Motor neuron (in vitro differentiated cells): ENCODE data around the gene CTNNA3. TPM values are rescaled to one million over a fixed set of nuclear protein-coding genes. Genes with fewer than 3 reads are reported as not detected.

Source experiments
- ATAC-seq, 8 experiments: fragments of 200-7000 bp; cut with Tn5 transposase; replicated peaks in 6 of 8; 2 replicates each; pipeline ENCODE4 v1.8.0; 2021; ENCODE audit warnings: mild to moderate bottlenecking in 8 of 8, moderate library complexity in 8 of 8
- H3K27ac ChIP-seq, 2 donors: fragments of 250-450 bp; sonication (Bioruptor Pico); 2 replicates each; pipeline ENCODE4 v1.9.0; 2021; ENCODE audit warnings: antibody characterized with exemption in 2 of 2, mild to moderate bottlenecking in 2 of 2, moderate library complexity in 1 of 2
- H3K4me1 ChIP-seq, 2 donors: fragments of 250-450 bp; sonication (Bioruptor Pico); replicated peaks in 1 of 2; 2 replicates each; pipeline ENCODE4 v1.6.1; 2021; ENCODE audit warnings: antibody characterized with exemption in 2 of 2, mild to moderate bottlenecking in 2 of 2, moderate library complexity in 1 of 2
- H3K4me3 ChIP-seq, 5 donors: fragments of 250-450 bp; sonication (Bioruptor Pico); 2 replicates each; pipeline ENCODE4 v1.9.0; 2021; ENCODE audit warnings: antibody characterized with exemption in 5 of 5, mild to moderate bottlenecking in 5 of 5, moderate library complexity in 4 of 5
- WGBS, 10 experiments: fragments of 450-650 bp; shearing (Covaris generic); methylation state at CpG; one replicate each; pipeline ENCODE4 v1.0.0; 2022; 5-methylcytosine and 5-hydroxymethylcytosine counted together
- in situ Hi-C, 9 experiments: fragments of 400-800 bp; cut with MboI; loops; one replicate each; pipeline ENCODE4 v1.15.0; 2021; ENCODE audit warnings: low sequenced_read_pairs in 9 of 9, low pct_unique_long_range_greater_than_20kb in 2 of 9; ENCODE audit not compliant: unreplicated experiment in 9 of 9
- total RNA-seq, 8 experiments: library from RNA; unstranded; fragments of 300-600 nt; gene quantifications; 2 replicates each; pipeline versions ENCODE4 v1.2.3 to v1.2.4, GENCODE V29; 2022

The CTNNA3 gene
- total RNA-seq, 8 experiments from 2014 or later, result 0.05 to 4.6 (median 0.48) TPM

DNA sequence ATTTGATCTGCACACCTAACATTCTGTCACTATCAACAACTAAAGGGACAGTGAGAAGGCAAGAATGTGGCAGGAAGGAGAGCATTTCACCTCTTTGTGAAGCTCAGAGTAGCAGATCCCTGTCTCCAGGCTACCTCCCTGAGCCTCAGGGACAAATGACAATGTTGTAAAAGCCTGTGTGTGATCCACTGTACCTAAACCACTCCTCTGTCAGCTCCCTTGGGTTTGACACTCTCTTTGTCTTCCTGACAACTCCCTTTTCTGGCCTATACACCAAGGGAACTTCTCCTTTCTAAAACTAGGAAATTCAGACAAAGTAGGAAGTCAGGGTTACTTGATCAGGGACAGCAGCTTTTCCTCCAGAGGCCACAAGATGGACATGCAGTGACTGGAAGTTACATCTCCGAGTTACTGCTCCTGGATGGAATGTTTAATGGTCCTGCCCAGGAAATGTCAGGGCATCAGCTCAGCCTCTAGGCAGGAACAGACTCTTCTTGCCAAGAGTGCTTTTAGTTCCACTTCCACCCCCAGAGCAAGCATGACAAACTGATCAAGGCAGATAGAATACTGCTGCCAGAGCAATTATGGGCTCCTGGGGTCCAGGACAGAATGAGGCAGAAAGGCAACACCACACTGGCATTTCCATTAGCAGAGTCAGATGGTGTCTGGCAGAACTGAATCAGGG, 1784.7 kb downstream of the CTNNA3 start:
- peak in 1 of 8 experiments; percentile 29 for ATAC-seq
- 80 to 100% methylated on average over 1 of the region's 1 CpG; no CpG with 5 or more reads in 8 of the 10 experiments for WGBS, 10 experiments
- H3K4me3 ChIP-seq, result no peak overlapping the region
- no peak overlapping the region for H3K27ac ChIP-seq
- H3K4me1 ChIP-seq, result no peaks in the 10 kb centered on the region
- in situ Hi-C loops, result no loop called here

DNA sequence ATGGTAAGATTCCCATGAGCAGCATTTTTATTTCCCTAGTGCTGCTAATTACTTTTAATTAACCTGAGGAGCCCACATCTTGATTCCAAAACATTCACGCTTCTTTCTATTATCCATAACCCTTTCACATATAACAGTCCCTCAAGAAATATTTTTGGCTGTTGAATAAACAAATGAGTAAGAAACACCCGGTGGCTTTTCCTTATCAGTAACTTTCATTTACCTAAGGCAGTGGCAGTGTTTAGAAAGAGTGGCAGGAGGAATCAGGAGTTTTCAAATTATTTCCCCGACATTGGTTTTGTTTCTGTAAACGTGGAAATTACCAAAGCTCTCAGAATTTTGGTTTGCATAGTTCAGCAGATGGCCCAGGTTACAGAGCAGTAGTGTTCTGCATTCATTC, 1785.8 kb downstream of the CTNNA3 start:
- in situ Hi-C loops, result no loop called here
- 7 to 100% (median 92%) methylated on average over 1 to 4 of the region's 4 CpGs; no CpG with 5 or more reads in 1 of the 10 experiments for WGBS, 10 experiments
- Histone ChIP-seq H3K4me1 (no peaks in the 10 kb centered on the region), H3K4me3 (no peak overlapping the region), H3K27ac (no peak overlapping the region)
- no peak for ATAC-seq

DNA sequence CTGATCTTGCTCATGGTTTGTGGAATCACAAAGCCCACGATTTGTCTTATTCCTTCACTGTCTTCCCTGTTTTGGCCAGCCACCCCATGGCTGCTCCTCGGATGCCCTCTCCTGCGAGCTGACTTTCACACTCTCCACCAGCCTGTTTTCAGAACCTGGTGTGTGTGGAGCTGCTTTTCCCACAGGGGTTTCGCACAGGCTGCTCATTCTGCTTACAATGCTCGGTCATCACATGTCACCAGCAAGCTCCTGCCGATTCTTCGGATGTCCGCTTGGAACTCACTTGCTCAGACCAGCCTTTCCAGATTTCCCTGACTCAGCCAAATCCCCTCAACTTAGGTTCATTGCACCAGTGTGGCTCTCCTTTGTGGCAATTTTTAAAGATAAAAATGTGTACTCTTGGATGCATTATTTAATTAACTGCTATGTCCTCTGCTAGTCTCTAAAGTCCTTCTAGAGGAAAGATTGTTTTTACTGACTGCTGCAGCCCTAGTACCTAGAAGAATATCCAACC, 1788.7 kb downstream of the CTNNA3 start:
- Histone ChIP-seq H3K4me1 (no peaks in the 10 kb centered on the region), H3K4me3 (no peak overlapping the region), H3K27ac (no peak overlapping the region)
- 4 to 80% (median 67%) methylated on average over 1 to 8 of the region's 8 CpGs; no CpG with 5 or more reads in 2 of the 10 experiments for WGBS, 10 experiments
- in situ Hi-C loops, result no loop called here
- ATAC-seq, result no peak

DNA sequence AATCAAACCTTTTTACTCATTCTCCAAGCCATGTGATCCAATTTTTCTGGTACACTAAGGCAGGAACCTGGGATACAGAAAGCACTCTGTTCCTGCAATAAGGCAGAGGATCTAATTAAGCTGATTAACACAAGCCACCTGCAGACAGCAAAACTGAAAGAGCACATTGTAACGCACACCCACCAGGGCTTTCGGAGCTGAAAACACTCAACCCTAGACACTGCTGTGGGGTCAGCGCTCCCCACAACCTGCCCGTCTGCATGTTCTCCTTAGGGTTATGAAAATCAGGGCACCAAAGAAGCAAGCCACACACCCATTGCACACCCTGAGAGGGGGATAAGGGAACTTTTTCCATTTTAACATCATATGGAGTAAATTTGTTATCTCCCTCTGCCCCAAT, 1792.4 kb downstream of the CTNNA3 start:
- WGBS, 10 experiments, result 77 to 100% (median 83%) methylated on average over 1 to 2 of the region's 4 CpGs; no CpG with 5 or more reads in 5 of the 10 experiments
- ATAC-seq, result no peak
- in situ Hi-C loops, result no loop called here

DNA sequence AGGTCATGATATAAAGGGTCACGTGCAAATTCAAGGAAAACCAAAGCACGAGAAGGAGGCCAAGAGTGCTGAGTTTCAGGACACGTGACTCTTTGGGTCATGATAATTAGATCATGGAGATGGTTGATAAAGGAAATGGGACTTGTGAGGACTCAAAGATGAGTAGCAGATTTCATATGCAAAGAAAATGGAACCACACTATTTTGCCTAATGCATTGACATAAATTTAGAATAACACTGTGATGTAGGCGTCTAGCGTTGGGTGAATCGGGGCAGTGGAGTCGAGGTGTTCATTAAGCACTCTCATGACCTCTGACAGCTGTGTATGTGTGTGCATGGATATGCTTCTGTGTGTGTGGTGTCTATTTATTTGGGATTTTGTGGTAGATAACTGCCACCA, 1795.7 kb downstream of the CTNNA3 start:
- Histone ChIP-seq H3K4me1 (no peaks in the 10 kb centered on the region), H3K27ac (no peak overlapping the region), H3K4me3 (no peak overlapping the region)
- in situ Hi-C loops, result no loop called here
- WGBS, 10 experiments, result 19 to 100% (median 70%) methylated on average over 1 to 7 of the region's 7 CpGs; no CpG with 5 or more reads in 2 of the 10 experiments
- no peak for ATAC-seq

More for the DNA sequence above, 1792.4 kb downstream of the CTNNA3 start:
- H3K27ac ChIP-seq, result no peak overlapping the region
- no peak overlapping the region for H3K4me3 ChIP-seq
- H3K4me1 ChIP-seq, result no peaks in the 10 kb centered on the region

DNA sequence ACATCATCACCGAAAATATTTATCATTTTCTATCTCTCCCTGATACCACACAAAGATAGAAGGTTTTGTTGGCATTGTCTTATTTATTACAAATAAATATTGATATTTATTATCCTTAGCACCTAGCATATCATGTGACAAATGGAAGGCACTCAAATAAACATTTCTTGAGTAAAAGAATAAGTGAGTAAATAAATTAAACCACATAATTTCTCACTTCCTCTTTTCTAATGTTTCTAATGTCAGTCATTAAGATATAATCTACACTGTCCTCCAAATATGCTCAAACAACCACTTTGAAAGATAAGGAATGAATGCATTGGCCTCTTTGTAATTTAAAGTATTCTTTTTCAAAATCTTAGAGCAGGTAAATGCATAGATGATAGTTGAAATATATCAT, 1797.9 kb downstream of the CTNNA3 start:
- in situ Hi-C loops, result no loop called here
- Histone ChIP-seq H3K4me1 (no peaks in the 10 kb centered on the region), H3K27ac (no peak overlapping the region), H3K4me3 (no peak overlapping the region)
- ATAC-seq, result no peak
- WGBS, 10 experiments, result 0 to 100% (median 60%) methylated on average over 1 of the region's 1 CpG; no CpG with 5 or more reads in 1 of the 10 experiments

DNA sequence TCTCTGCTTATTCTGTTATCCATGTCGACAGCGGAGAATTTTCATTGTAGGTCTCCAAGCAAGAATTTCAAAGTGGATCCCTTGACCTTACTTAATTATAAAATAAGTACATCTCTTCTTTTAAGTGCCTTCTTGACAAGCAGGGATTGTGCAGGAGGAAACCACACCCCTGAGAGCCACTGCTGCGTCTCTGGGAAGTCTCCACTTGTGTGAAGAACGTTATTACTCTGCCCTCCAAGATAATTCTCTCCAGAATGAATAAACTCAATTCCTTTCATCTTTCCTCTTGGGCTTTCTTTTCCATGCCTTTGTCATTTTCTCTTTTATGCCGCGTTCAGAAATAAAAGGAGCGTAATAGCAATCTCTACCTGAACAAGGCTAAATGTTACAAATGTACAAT, 1801.0 kb downstream of the CTNNA3 start:
- in situ Hi-C loops, result no loop called here
- Histone ChIP-seq H3K27ac (no peak overlapping the region), H3K4me3 (no peak overlapping the region), H3K4me1 (peaks cover 4 to 5% of the 10 kb centered on the region in 2 donors)
- WGBS, 10 experiments, result 19 to 87% (median 72%) methylated on average over 1 to 7 of the region's 7 CpGs
- no peak for ATAC-seq

DNA sequence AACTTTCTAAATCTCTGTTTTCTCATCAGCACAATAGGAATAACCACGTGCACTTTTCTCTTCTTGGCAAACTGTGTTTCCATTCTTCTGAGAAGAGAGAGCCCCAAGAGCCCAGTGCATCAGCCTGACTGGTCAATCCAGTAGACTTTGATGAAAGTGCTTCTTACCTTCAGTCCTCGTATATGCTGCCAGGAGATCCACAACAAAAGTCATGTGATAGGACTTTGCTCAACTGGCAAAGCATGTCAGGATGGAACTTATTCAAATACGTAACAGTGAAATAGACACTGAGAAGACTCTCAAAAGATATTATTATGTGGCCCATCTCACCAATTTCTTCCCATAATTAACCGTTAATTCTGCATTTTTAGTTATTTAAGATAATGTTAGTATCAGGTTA, 1801.6 kb downstream of the CTNNA3 start:
- Histone ChIP-seq H3K27ac (no peak overlapping the region), H3K4me3 (no peak overlapping the region), H3K4me1 (peaks cover 4 to 5% of the 10 kb centered on the region in 2 donors)
- ATAC-seq, result no peak
- WGBS, 10 experiments, result 4 to 96% (median 87%) methylated on average over 1 to 4 of the region's 4 CpGs; no CpG with 5 or more reads in 2 of the 10 experiments
- in situ Hi-C loops, result no loop called here

DNA sequence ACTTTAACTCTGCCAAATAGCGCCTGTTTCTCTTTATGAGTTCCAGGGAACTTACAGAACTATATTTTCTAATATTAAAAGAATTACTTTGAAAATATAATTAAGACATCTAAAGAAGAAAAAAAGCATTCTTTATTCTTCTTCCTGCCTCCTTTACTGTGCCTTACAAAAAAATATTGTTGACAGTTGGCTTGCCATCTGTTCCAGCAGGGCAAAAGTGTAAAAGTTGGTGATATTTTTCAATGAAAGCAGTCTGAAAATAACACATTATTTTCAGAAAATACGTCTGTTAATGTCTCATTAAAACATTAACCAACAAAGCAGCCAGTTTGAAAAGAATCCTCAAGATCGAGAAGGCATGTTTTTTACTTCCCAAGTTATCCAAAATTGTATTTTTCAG, 1802.3 kb downstream of the CTNNA3 start:
- in situ Hi-C loops, result no loop called here
- peaks cover 4 to 5% of the 10 kb centered on the region in 2 donors for H3K4me1 ChIP-seq
- 10 to 92% (median 81%) methylated on average over 2 to 3 of the region's 3 CpGs for WGBS, 10 experiments
- H3K4me3 ChIP-seq, result no peak overlapping the region
- no peak for ATAC-seq
- no peak overlapping the region for H3K27ac ChIP-seq

DNA sequence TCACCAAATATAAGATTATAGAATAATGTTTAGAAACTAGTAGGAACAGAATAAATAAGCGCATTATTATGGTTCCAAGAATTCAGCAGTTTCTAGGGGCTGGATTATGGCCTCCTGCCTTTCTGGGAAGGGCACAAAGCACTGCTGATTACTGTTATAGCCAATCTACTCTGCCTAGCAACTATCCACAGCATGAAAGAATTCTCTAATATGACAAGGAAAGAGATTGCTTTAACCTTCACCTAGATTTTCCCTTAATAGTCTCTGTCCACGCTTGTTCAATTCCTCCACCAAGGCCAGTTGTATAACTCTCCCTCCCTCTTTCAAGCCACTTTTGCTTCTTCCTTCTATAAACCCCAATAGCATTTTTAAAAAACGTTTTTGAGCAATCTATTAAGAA, 1803.7 kb downstream of the CTNNA3 start:
- H3K27ac ChIP-seq, result no peak overlapping the region
- WGBS, 10 experiments, result 0 to 100% (median 66%) methylated on average over 1 to 3 of the region's 3 CpGs; no CpG with 5 or more reads in 1 of the 10 experiments
- in situ Hi-C loops, result no loop called here

DNA sequence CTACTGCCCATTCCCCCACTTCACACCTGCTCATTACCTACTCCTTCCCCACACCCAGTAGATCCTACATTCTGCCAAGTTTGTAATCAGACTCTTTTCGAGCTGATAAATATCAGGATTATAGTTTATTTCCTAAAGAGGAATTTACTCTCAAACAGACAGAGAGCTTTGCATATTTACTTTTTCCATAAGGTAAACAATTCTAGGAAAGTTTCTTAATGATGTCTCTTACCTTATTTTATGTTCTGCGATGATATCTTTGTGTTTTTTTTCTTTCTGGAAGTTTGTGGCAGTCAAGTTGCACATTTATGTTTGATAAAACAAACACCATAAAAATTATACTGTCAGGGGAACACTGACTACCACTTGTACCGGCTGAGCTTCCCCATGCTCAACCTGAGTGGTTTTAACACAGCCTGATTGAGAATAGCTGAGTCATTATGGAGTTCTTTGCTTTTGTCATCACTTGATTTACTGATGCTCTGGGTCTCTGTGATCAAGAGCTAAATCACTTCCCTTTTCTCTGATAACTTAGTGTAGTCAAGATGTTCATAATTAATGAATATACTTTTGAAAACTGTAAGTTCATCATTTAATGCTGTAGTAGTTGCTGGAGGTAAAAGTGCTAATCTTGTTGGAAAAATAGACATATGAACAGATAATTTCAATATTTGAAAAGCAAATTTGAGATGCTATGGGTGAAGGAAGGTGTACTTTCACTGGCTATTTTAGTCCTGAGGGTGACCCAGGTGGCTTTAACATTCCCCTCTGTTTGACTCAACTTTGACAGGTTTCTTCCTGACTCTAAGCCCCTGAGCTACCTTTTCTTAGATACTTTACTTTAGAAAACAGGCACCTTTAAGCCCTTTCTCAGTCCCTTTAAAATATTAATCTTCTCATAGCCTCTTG, 1804.7 kb downstream of the CTNNA3 start:
- peaks cover 4 to 5% of the 10 kb centered on the region in 2 donors for H3K4me1 ChIP-seq
- in situ Hi-C loops, result no loop called here
- no peak overlapping the region for H3K27ac ChIP-seq
- no peak overlapping the region for H3K4me3 ChIP-seq
- peak in 5 of 8 experiments; percentile 77 to 87 (median 83) for ATAC-seq
- WGBS, 10 experiments, result 0 to 100% (median 76%) methylated on average over 1 to 3 of the region's 3 CpGs

More for the DNA sequence above, 1803.7 kb downstream of the CTNNA3 start:
- Histone ChIP-seq H3K4me1 (peaks cover 4 to 5% of the 10 kb centered on the region in 2 donors), H3K4me3 (no peak overlapping the region)
- peak in 3 of 8 experiments; percentile 23 to 72 (median 27) for ATAC-seq

DNA sequence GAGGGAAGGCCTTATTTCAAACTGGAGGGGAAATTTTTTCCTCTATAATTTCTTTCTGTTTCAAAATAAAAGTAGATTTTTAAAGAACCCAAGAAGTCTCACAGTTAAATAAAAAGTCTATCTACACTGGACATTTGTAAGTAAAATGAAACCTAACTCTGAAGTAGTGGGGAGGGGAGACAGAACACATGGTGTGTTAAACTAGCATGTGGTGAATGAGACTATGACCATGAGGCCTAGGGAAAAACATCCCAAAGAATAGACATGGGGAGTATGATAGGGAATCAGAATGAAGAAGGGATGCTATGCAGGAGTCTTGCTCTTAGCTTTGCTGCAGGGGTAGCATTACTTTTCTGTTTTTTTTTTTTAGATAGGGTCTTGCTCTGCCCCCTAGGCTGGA, 1831.5 kb downstream of the CTNNA3 start:
- ATAC-seq, result no peak
- no peaks in the 10 kb centered on the region for H3K4me1 ChIP-seq
- no peak overlapping the region for H3K27ac ChIP-seq
- in situ Hi-C loops, result no loop called here
- no peak overlapping the region for H3K4me3 ChIP-seq

DNA sequence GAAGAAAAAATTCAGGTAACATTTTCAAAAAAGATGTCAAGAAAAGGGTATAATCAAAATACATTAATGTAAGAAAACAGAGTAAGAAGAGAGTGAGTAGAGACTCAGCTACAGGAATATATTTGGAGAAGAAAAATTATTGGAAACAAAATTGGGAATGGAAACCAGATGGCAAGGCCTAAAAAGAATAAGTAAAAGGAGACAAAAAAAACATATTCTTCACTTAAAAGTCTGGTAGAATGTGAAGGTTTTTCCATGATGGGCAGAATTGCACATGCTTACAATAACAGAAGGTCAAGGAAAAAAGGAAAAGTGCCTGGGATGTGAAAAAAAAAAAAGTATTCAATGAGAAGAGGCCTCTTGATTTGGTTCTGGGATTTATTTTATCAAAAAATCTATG, 1832.0 kb downstream of the CTNNA3 start:
- ATAC-seq, result no peak
- no peak overlapping the region for H3K4me3 ChIP-seq
- no peaks in the 10 kb centered on the region for H3K4me1 ChIP-seq
- H3K27ac ChIP-seq, result no peak overlapping the region
- in situ Hi-C loops, result no loop called here
